Activated CD4-positive, alpha-beta T cell treated with anti-CD3 and anti-CD28 coated beads for 4 hours (primary cell): ENCODE data around the gene GDPD4.
"Not testable (repeated sequence)": the region's sequence is repeated elsewhere in the genome, so short reads cannot be mapped to it uniquely, and the experiment has no call there.

Source experiments
- DNase-seq, 2 donors: peaks; one replicate each; pipeline ENCODE4 v3.0.0-alpha.2; 2020

GDPD4 gene, protein sequence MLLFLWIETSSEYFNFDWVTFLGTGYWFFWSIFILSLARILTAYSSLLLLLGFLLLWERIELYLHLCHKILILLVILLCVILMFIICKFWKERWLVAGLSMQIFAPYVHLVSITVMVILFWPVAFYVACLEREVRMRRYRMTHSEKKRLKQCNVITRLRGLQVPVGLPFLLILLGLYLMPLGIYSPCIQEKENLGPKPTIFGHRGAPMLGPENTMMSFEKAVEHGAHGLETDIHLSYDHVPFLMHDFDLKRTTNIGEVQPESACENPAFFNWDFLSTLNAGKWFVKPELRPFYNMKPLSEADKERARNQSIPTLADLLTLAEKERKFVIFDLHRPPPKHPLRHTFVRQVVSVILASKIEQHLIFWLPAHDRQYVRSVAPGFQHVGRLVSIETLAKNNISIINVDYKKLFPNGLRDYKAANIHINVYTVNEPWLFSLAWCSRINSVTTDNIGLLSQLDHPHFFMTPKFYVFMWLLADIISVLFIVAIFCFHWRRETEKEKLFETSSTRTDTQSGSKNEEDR

DNA sequence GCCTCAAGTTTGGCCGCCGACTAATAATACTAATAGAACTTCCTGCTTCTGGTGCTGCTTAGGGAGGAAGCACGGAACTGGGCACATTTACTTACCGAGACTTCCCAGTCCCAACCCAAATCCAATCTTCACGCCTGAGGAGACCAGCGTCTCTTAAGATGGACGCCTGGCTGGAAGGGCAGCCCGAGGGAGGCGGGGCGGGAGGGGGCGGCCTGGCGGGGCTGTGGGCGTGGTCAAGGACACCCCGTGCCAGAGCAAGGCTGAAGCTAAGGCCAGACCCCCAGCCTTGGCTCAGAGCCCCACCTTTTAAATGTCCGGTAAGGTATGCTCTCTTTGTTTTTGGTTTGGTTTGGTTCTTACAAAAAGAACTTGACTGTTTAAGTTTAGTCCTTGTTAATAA, at the start of gene GDPD4:
Gene GDPD4, minus strand, starts transcription at position 177 of the 400 bp plus-strand sequence. CDS start 16,549 bp downstream, outside the sequence.
- no peak for DNase-seq

DNA sequence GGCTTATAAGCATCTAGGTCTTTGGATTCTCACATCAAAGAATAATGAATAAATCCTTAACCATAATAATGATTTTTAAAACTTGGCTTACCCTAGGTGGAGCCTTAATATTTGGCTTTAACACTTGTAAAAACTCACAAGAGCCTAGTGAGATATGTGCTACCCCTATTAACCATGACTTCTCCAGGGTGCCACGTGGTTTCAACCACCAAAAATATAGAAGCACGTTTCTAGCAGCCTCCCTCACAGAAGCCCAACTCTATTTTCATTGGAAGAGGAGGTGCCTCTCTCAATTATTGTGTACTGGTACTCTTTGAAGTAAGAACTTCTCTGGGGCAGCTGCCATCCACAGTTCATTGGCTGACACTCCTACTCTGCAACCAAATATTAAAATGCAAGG, 46.5 kb upstream of the GDPD4 start:
- no peak for DNase-seq

DNA sequence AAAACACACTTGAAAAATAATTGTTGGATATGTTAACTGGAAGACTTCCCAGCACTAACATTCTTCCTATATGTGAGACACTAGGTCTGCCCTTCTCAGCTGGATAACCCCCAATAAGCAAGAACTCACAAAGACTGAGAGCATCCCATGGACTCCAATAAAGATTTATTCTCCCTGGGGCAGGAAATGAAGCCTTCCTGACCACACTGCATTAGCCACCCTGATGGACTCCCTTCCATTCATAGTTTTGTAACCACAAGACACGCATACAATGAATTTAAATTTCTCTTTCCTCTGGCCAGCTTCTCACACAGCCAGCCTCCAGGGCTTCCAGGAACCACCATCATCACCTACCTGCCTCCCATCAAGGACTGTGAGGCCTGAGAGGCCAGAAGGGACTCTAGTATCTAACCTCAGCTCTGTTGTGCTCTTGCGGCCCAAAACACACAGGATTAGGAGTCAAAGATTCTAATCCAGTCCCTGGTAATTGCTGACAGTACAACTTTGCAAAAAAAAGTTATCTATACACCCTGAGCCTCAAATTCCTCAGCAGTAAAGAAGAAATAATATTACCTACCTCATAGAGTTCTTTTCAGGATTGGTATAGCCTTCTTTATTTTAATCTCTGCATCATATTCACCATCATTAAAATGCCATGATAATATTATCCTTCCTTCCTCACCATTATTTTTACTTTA, 45.6 kb upstream of the GDPD4 start:
- no peak for DNase-seq

DNA sequence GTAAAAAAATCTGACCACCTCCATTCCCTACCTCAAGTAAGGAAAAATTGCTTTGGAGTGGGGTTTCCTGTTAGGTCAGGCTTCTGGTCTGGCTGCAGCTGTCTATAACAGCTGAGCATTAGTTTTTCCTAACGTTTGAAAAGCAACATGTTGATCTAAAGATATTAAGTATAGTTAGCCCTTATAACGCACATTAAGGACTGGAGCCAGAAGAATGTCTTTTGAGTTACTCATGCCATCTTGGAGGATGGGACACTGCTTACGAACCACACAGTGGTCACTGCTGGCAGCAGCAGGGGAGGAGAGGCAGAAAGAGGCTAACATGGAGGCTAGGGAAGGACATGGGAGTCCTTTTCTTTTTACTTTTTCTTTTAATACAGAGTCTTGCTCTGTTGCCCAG, 44.1 kb upstream of the GDPD4 start:
- DNase-seq = no peak

DNA sequence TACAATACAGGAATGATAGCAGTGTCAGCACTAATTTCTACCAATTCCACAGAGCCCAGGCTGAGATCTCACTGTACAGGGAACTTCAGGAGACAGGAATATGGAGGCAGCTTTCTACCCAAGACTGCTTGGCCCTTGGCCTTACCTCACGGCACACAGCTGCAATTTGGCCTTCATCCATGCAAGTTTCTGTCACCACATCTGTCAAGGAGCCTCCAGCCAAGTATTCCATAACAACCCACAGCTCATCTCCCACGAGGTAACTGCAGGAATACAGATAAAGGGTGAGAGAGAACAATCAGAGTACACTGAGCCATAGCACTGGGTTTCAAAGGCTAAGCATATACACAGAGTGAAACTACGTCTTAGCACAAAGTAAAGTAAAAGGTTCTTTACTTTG, 39.0 kb upstream of the GDPD4 start:
- no peak for DNase-seq

DNA sequence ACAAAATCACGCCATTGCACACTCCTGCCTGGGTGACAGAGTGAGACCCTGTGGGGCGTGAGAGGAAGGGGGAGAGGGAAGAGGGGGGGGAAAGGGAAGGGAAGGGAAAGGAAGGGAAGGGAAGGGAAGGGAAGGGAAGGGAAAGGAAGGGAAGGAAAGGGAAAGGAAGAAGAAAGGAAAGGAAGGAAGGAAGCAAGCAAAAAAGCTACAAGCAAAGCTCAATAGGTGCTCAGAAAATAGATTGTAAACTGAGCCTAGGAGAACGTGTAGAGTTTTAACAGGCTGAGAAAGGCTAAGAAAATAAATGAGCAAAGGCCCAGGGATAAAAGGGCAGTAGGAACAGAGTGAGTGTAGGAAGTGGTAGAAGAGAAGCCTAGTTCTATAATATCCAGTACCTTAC, 30.8 kb upstream of the GDPD4 start:
- no peak for DNase-seq

DNA sequence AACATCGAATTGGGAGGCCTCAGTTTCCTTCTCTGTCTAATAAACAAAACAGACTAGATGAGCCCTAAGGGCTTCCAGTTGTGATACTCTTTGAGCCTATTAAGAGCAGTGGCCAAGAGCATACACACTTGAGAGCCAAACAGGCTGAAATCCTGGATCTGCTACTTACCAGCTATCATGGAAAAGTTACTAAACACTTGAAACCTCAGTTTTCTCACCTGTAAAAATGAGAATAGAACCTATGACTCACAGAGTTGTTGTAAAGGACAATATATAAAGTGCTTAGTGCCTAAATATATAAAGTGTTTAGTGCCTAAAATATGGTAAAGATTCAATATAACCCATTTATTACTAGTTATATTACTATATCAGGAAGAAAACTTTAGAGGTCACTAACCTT, 23.7 kb upstream of the GDPD4 start:
- no peak for DNase-seq

DNA sequence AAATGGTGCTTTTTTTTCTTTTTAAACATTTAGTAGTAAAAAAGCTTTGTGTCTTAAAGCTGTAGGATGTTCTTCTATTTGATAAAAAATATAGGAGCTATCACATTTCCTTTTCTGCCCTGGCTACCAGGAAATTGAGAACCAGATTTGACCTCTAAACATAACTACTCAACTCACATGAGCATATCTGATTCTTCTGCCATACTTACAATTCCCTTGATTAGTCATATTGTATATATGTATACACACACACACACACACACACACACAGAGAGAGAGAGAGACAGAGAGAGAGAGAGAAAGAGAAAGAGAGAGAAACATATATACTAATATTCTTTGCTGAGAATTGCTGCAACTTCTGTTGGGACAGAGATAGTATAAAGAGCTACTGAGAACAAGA, 23.0 kb upstream of the GDPD4 start:
- DNase-seq = no peak

DNA sequence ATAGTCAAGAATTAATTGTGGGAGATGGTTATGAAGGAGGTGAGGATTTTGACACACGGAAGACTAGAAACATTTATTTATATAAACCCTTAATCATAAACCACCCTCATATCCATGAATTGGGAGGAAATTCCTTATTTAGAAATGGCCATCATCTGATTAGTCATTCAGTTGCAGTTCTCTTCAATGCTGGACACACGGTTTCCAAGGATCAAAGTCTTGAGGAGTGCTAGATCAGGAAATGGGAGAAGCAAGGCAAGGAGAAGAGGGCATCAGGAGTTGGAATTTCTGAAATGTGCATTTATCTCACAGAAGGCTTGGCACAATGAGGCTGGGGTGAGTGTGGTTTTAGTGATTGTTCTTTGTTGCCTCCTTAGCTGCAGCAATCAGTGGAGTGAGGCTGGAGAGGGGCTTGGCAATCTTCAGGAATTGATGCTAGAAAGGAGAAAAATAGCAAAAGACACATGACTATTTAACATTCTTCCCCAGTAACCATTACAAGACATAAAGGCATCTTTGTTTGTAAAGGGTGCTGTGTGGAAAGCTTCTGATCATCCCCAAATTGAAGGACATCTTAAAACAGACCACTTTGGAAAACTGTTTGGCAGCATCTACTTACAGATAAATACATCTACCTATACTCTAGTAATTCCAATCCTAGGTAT, 21.6 kb upstream of the GDPD4 start:
- DNase-seq = no peak

DNA sequence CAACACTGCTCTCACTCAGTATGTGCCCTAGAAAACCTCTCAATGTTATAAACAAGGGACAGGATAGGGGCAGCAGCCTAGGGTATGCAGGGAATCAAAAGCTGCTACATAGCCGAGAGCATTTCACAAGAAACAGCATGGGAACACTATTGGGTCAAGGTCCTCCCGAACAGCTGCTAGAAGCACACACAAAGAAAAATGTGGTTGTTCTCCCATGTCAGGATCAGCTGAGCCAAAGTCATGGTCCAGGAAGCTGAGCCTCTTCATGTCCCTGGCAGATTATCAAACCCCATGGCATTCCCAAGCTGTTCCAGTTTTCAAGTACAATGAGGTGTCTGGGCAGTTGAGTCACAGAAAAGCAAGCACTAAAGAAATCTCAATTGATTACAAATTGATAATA, 21.0 kb upstream of the GDPD4 start:
- no peak for DNase-seq

DNA sequence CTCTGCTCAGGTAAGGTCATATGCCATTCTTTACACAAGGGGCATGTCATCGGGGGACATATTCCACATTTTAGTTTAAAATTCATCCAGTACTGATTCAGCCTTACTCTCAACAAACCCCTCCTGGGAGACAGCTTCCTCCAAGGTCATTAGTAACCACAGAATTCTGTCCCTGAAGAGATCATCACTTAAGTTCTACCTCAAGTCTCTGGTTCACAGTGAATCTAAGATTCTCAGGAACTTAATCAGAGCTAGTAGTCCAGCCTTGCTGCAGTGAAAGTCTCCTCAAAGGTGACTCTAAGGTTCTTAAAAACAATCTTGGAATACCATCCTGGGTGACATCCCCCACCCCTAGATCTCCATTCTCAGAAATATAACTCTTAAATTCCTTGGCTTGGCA, 18.9 kb upstream of the GDPD4 start:
- no peak for DNase-seq

DNA sequence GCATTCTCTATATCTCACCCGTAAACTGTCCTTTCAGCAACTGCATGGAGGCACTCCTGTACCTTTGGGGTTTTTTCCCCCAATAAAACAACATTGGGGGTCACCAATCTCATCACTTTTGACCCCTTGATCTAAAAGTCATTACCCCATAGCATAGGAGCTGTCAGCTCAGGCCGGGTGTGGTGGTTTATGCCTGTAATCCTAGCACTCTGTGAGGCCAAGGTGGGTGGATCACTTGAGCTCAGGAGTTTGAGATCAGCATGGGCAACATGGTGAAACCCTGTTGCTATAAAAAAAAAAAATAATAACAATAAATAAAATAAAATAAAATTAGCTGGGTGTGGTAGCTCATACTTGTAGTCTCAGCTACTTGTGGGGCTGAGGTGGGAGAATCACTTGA, 17.1 kb upstream of the GDPD4 start:
- no peak for DNase-seq

DNA sequence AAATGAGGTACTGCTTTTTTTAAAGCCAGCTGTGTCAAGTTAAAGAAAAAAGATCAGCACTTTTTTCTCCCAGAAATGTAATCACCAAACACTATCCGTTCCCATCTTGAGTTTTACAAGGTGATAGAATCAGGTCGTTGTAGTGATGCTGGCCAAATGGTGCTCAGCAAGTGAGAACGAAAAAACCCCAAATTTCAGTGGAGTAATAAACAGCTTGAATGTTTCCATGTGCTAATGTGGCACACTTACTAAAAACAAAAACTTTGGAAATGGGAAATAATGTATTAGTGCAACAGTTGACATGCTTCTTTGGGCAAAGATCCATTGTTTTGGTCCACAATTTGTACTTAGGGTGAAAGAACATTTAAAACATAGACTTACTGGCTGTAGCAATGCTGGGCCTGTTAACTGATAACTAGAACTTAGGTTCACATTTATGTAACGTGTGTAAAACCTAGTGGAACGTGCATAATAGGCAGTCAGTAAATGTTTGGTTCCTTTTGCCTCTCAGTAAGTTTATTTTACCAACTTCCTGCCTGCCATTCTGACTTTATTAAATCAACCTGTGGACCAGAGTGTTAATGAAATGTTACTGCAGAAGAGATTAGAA, 15.4 kb upstream of the GDPD4 start:
- DNase-seq = no peak

DNA sequence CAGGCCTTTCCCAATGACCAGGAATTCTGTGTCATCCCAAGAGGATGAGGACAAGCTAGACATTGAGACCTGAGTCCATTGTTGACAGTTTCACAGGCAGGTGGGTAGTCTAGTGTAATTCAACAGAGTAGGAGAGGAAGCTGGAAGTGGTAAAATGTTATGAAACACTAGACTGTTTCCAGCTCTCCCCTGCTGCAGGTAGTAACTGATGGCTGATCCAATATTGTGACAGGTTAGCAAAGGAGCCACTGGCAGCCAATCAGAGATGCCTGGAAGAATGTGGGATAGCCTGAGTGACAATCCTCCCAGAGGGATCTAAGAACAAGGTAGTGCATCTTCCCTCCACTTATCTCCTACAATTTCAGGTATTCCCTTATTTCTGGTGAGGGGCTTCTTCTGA, 10.6 kb upstream of the GDPD4 start:
- DNase-seq = no peak

DNA sequence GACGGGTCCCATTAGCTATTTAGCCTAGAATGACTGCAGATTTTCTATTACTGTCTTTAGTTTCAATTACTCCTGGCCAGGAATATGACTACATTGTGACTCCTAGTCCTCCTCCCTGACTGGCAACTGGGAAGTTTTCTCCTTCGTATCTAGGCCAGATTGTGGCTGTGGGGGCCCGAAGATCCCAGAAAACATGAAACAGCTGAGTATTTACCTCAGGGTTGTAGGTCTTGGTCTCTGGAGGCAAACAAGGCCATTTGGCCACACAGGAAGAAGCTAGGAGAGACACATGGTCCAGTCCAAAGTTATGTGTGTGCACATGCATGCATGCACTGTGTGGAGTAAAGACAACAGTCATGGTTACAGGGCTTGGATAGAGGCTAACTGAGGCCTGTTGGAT, 10.2 kb upstream of the GDPD4 start:
- no peak for DNase-seq

DNA sequence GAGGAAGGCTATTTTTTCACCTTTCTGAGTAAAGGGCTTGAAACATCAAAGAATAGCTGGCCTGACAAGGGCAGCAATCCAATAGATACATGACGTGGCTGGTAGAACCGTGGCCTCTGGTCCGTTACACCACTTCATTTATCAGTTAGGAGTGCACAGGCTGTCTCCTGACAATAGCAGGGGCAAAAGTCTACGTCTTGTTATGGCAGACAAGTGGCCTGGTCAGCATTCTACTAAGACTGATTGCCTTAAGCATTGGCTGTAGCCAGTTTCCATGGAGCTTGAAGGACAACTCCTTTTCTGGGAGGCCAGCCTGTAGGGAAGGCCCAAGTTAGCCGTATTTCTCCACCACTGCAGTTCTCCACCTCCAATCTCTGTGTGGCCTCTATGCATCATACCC, 9.2 kb upstream of the GDPD4 start:
- DNase-seq = no peak

DNA sequence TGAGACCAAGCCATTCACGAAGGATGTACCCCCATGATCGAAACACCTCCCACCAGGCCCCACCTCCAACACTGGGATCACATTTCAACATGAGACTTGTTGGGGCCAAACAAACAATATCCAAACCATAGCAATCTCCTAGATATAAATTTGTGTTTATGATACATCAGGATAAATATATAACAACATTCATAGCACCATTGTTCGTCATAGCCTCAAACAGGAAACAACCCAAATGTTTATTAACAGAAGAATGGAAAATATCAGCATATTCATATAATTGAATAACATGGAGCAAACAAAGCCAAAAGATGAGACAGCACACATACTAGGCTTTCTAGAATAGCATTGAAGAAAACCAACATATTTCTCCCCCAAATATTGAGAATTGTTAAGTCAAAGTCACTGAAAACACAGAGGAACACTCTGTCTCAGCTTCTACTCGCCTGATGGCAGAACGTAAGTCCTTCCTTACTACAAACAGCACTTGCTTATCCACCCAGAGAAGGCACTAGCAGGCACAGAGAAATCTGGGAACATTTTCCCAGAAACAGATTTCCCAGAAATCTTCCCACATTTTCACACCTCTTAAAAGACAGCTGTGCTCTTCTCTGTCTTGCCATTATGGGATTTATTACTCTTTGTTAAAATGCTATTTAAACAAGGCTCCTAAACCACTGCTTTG, 8.1 kb upstream of the GDPD4 start:
- DNase-seq = no peak

DNA sequence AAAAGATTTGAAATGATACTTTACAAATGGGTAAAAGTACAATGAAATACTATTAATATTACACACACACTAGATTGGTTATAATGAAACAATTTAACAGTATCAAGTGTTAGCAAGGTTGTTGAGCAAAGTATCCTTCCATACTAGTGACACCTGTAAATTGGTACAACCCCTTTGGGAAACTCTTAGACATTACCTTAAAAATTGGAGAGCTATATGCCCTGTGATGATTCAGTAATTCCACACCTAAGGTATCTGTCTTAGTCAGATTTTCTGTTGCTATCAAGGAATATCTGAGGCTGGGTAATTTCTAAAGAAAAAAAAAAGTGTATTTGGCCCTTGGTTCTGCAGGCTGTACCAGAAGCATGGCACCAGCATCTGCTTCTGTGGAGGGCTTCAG, 7.4 kb upstream of the GDPD4 start:
- DNase-seq = no peak

DNA sequence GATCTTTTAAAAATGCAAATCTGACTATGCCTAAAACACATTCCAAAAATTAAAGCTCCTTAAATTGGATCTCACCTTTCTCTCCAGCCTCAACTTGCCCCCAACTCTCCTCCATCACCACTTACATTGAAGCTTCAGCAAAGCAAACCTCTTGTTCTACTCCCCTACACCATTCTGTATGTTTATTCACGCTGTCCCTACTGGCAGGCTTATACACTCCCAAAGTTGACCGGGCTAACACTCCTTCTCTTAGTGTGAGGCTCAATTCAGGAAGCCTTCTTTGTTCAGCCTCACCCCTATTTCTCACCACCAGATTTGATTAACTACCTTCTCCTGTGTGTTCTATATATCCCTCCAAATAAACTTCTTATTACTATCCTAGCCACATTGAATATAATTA, 1.8 kb upstream of the GDPD4 start:
- no peak for DNase-seq

DNA sequence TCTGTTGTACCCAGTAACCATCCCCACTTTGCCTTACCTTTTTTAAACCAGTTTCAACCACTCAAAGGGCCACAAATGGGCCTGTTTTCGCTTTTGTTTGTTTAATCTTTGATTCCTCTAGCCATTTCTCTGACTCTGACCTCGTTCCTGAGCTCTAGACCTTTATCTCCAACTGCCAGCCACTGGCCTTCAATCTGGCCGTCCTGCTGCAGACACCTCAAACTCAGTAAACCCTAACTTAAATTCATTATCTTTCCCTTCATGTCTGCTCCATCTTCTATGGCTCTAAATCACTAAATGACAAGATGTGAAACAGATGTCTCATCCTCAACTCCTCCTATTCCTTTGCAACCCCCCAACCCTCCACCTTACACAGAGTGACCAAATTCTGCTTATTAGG, 1.3 kb upstream of the GDPD4 start:
- no peak for DNase-seq

DNA sequence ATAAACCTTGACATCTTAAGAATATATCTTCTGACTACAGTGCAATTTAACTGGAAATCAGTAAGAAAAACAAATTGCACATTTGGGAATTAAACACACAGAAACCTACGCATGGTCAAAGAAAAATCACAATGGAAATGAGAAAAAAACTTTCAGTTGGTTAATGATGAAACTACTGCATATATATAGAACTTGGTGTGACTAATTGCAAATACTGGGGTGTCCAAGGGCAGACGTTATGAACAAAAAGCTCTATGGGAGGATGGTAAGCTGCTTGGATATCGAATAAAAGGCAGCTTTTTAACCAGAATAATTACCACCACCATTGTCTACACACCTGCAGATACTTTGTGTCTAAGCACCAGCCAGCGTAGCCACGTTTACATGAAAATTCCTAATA, 791 bp downstream of the GDPD4 start:
- no peak for DNase-seq

DNA sequence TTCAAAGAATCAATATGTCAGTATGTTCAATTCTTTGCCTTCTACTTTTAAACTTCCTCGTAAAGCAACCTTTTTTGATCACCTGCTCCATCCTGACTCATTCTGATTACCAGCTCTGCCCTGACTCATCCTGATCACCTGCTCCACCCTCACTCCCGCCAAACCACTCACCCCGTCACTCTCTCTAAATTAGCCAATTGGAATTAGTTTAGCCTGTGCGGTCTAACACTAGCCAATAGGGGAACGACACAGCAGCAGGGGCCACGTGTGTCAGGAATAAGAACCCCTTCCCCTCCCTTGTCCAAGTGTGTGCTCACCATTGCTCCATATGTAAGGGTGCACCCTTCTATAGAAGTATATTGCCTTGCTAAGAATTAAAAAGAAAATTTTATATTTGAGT, 1.5 kb downstream of the GDPD4 start:
- not testable (repeated sequence) for DNase-seq

DNA sequence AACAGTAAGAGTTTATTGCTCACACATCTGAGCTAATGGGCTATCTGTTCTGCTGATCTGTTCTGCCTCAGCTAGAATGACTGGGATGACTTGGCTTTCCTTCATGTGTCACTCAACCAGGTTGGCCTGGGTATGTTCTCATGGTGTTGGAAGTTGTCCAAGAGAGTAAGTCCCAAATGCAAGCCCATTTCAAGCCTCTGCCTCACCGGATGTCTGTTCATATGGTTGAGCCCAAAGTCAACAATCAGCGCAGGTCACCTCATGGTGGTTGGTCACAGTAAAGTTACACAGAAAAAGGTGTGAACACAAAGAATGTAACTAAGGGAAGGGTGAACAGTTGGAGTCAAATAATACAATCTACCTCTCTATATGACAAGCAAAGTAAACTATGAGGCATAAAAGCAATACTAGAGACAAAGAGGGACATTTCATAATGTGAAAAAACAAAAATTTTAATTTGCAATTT, 1.9 kb downstream of the GDPD4 start:
- no peak for DNase-seq
